Measurements from ENCODE around the gene HAX1. TPM values are rescaled to one million over a fixed set of nuclear protein-coding genes. Genes with fewer than 3 reads are reported as not detected.

The HAX1 gene
- total and polyA plus RNA-seq, 2 donors (not counting 1 experiment from before 2014, with no cell fraction given), result 89.9 to 152 TPM

DNA sequence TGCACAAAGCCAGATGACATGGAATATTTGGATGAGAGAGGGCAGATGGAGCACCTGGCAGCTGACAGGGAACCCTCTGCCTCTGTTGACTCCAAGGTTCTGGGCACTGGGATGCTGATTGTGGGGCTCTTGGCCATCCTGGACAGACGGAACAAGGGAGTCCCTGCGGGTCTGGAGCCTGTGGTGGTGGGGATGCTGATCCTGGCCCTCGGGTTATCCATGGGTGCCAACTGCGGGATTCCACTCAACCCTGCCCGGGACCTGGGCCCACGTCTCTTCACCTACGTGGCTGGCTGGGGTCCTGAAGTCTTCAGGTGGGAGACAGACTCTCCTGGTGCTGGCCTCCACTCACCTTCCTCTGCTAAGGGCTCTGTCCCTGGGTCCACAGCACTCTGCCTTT lies 51.1 kb downstream of the HAX1 start:
- Histone ChIP-seq H3K36me3 (ENCODE audit: control insufficient read depth, insufficient read depth, low read length) (no peaks in the 10 kb centered on the region), H3K27me3 (ENCODE audit: control insufficient read depth, insufficient read depth, low read length) (peaks cover 7% of the 10 kb centered on the region), H3K4me1 (ENCODE audit: control insufficient read depth, extremely low read depth, insufficient read depth, low read length) (peaks cover 19% of the 10 kb centered on the region), H2AFZ (ENCODE audit: low read length) (no peak overlapping the region), H3K79me2 (ENCODE audit: control insufficient read depth, insufficient read depth, low read length) (peaks cover 19% of the 10 kb centered on the region), H3K4me3 (replicated peaks in 1 of 4; ENCODE audit: control extremely low read depth in 1 of 4, insufficient read depth in 1 of 4, low read depth in 3 of 4, low read length in 4 of 4) (no peak overlapping the region), H3K9me3 (ENCODE audit: control insufficient read depth, insufficient read depth, low read depth, low read length) (no peaks in the 10 kb centered on the region), H4K20me1 (ENCODE audit: control insufficient read depth, extremely low read depth, insufficient read depth, low read length) (no peaks in the 10 kb centered on the region), H3K27ac (ENCODE audit: insufficient read depth, low read length) (no peak overlapping the region), H3K9ac (ENCODE audit: insufficient read depth, low read length) (no peak overlapping the region), H3K4me2 (ENCODE audit: extremely low read depth, insufficient read depth, low read length) (no peak overlapping the region)
- DNase-seq (ENCODE audit: low read depth in 2 of 2), result no peak
- no peak for TF ChIP-seq EZH2 (IDR thresholded peaks at IDR 0.05; ENCODE audit: low read length, missing control alignments)
- TF ChIP-seq, protein P1, sequence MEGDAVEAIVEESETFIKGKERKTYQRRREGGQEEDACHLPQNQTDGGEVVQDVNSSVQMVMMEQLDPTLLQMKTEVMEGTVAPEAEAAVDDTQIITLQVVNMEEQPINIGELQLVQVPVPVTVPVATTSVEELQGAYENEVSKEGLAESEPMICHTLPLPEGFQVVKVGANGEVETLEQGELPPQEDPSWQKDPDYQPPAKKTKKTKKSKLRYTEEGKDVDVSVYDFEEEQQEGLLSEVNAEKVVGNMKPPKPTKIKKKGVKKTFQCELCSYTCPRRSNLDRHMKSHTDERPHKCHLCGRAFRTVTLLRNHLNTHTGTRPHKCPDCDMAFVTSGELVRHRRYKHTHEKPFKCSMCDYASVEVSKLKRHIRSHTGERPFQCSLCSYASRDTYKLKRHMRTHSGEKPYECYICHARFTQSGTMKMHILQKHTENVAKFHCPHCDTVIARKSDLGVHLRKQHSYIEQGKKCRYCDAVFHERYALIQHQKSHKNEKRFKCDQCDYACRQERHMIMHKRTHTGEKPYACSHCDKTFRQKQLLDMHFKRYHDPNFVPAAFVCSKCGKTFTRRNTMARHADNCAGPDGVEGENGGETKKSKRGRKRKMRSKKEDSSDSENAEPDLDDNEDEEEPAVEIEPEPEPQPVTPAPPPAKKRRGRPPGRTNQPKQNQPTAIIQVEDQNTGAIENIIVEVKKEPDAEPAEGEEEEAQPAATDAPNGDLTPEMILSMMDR (conservative IDR thresholded peaks at IDR 0.05 in 1 of 2, IDR thresholded peaks at IDR 0.05 in 1 of 2; ENCODE audit: low read depth in 1 of 2, low read length in 2 of 2), result no peak

DNA sequence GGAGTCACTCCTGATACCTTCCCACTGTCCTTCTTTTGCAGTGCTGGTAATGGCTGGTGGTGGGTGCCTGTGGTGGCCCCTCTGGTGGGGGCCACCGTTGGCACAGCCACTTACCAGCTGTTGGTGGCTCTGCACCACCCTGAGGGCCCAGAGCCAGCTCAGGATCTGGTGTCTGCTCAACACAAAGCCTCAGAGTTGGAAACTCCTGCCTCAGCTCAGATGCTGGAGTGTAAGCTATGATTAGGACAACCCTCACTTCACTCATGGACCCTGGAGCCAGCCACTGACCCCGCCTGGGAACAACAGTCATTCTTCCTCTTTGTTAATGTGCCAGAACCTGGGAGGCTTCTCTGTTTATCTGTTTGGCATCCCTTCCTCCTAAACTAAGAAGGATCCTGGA lies 51.8 kb downstream of the HAX1 start:
- Histone ChIP-seq H3K27me3 (ENCODE audit: control insufficient read depth, insufficient read depth, low read length) (peaks cover 7% of the 10 kb centered on the region), H3K4me1 (ENCODE audit: control insufficient read depth, extremely low read depth, insufficient read depth, low read length) (peaks cover 23% of the 10 kb centered on the region), H3K4me2 (ENCODE audit: extremely low read depth, insufficient read depth, low read length) (peak overlapping the region; percentile 84)

DNA sequence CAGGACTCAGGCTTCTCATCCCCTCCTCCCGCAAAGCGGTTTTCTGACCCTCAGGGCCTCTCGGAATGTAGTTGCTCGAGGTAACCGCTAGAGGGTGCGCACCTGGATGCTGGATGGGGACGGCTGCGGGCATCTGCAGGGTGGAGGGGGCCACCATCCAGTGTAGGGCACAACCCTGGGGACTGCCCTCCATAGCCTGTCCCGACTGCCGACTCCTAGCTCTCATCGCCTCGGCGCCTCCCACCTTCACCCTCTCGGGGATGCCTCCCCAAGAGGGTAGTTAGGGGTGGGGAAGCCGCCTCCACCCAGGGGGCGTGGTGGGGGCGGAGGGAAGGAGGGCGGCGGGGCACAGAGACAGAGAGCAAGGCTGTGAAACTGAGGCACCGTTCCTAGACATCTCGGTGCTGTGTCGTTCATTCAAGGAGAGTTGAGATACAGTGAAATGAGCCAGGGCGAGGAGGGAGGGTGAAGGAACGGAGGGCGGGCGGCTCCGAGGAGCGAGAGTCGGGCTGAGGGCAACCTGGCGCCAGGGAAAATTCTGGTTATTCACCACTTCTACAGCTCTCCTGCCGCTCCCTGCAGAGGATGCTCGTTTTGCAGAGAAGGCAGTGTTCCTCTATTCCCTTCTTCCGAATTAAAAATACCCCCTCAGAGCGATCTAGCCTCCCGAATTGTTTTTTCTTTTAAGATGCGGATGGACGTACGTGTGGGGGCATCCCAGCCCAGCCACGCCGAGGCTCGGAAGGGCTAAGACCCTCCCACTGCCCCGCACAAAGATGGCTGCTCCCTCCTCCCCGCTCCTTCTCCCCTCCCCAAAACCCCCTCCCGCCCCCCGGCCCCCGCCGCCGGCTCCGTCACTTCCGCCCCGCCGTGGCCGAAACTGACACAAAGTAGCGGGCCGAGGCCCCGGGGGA lies 52.5 kb downstream of the HAX1 start, which contains the start of gene ATP8B2:
Gene ATP8B2, plus strand, starts transcription at position 857 of the 914 bp plus-strand sequence. CDS start 2,617 bp downstream, outside the sequence.
- H3K4me1 ChIP-seq (ENCODE audit: control insufficient read depth, extremely low read depth, insufficient read depth, low read length), result peaks cover 26% of the 10 kb centered on the region
- DNase-seq (ENCODE audit: low read depth in 2 of 2), result peak; percentile 61 to 72
- TF ChIP-seq, protein P1 (conservative IDR thresholded peaks at IDR 0.05 in 1 of 2, IDR thresholded peaks at IDR 0.05 in 1 of 2; ENCODE audit: low read depth in 1 of 2, low read length in 2 of 2), result peak; percentile 86 to 89
- no peak for TF ChIP-seq EZH2 (IDR thresholded peaks at IDR 0.05; ENCODE audit: low read length, missing control alignments)
- peak within 1 kb of the TSS; percentile 84 for H3K4me2 ChIP-seq (ENCODE audit: extremely low read depth, insufficient read depth, low read length)
- H3K27ac ChIP-seq (ENCODE audit: insufficient read depth, low read length), result peak within 1 kb of the TSS; percentile 89
- peak within 1 kb of the TSS; percentile 95 for H3K9ac ChIP-seq (ENCODE audit: insufficient read depth, low read length)
- H2AFZ ChIP-seq (ENCODE audit: low read length), result peak within 1 kb of the TSS; percentile 85
- H3K36me3 ChIP-seq (ENCODE audit: control insufficient read depth, insufficient read depth, low read length), result peaks cover 5% of the 10 kb centered on the region
- no peaks in the 10 kb centered on the region for H3K9me3 ChIP-seq (ENCODE audit: control insufficient read depth, insufficient read depth, low read depth, low read length)
- no peaks in the 10 kb centered on the region for H4K20me1 ChIP-seq (ENCODE audit: control insufficient read depth, extremely low read depth, insufficient read depth, low read length)
- H3K27me3 ChIP-seq (ENCODE audit: control insufficient read depth, insufficient read depth, low read length), result peaks cover 7% of the 10 kb centered on the region
- peaks cover 32% of the 10 kb centered on the region for H3K79me2 ChIP-seq (ENCODE audit: control insufficient read depth, insufficient read depth, low read length)
- H3K4me3 ChIP-seq (replicated peaks in 1 of 4; ENCODE audit: control extremely low read depth in 1 of 4, insufficient read depth in 1 of 4, low read depth in 3 of 4, low read length in 4 of 4), result peak within 1 kb of the TSS; percentile 70 to 100 (median 80)

More for the DNA sequence above, 51.8 kb downstream of the HAX1 start:
- H3K9ac ChIP-seq (ENCODE audit: insufficient read depth, low read length), result no peak overlapping the region
- H3K9me3 ChIP-seq (ENCODE audit: control insufficient read depth, insufficient read depth, low read depth, low read length), result no peaks in the 10 kb centered on the region
- TF ChIP-seq, protein P1 (conservative IDR thresholded peaks at IDR 0.05 in 1 of 2, IDR thresholded peaks at IDR 0.05 in 1 of 2; ENCODE audit: low read depth in 1 of 2, low read length in 2 of 2), result no peak
- TF ChIP-seq EZH2 (IDR thresholded peaks at IDR 0.05; ENCODE audit: low read length, missing control alignments), result no peak
- no peak overlapping the region for H3K27ac ChIP-seq (ENCODE audit: insufficient read depth, low read length)
- DNase-seq (ENCODE audit: low read depth in 2 of 2), result no peak
- H3K79me2 ChIP-seq (ENCODE audit: control insufficient read depth, insufficient read depth, low read length), result peaks cover 25% of the 10 kb centered on the region
- no peak overlapping the region for H2AFZ ChIP-seq (ENCODE audit: low read length)
- no peaks in the 10 kb centered on the region for H3K36me3 ChIP-seq (ENCODE audit: control insufficient read depth, insufficient read depth, low read length)
- H4K20me1 ChIP-seq (ENCODE audit: control insufficient read depth, extremely low read depth, insufficient read depth, low read length), result no peaks in the 10 kb centered on the region
- no peak overlapping the region for H3K4me3 ChIP-seq (replicated peaks in 1 of 4; ENCODE audit: control extremely low read depth in 1 of 4, insufficient read depth in 1 of 4, low read depth in 3 of 4, low read length in 4 of 4)
